ENCODE data around the gene LMAN2. TPM values are rescaled to one million over a fixed set of nuclear protein-coding genes. Genes with fewer than 3 reads are reported as not detected.

LMAN2 gene
- total and polyA plus RNA-seq, 10 donors = 50.1 to 211 (median 98.1) TPM

DNA sequence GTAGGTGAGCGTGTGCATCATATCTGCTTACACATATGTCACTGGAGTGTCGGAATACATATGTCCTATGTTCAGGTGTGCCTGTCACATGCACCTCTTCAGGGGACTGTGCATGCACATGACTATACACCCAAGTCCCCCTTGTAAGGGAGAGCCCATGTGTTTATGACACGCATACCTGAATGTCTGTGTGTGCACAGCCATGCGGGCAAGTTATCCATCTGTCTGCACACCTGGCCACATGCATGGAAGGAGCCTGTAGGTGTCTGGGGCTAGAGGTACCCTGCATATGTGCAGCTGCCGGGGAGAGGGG is 5.6 kb upstream of the LMAN2 start:
- Histone ChIP-seq H3K4me1 (peaks cover 38 to 100% (median 70%) of the 10 kb centered on the region in 6 donors), H3K9me3 (peaks cover 0 to 5% (median 0%) of the 10 kb centered on the region in 8 donors), H3K36me3 (no peaks in the 10 kb centered on the region), H3K27me3 (replicated peaks in 1 of 7) (no peaks in the 10 kb centered on the region), H3K27ac (peak overlapping the region in 7 of 8 donors; percentile 47 to 92 (median 89)), H3K4me3 (peak overlapping the region in 5 of 8 donors; percentile 84 to 97 (median 89))
- 53 to 77% (median 66%) methylated on average over 4 to 5 of the region's 5 CpGs for WGBS, 5 donors
- intact Hi-C loops (cut with DNase I; ENCODE audit: low total_unique reads) = no loop called here
- TF ChIP-seq POLR2A (IDR thresholded peaks at IDR 0.05) (no peak), POLR2AphosphoS5 (IDR thresholded peaks at IDR 0.05) (no peak), CTCF (IDR thresholded peaks at IDR 0.05 in 8 of 11, conservative IDR thresholded peaks at IDR 0.05 in 3 of 11) (no peak)
- DNase-seq = no peak

DNA sequence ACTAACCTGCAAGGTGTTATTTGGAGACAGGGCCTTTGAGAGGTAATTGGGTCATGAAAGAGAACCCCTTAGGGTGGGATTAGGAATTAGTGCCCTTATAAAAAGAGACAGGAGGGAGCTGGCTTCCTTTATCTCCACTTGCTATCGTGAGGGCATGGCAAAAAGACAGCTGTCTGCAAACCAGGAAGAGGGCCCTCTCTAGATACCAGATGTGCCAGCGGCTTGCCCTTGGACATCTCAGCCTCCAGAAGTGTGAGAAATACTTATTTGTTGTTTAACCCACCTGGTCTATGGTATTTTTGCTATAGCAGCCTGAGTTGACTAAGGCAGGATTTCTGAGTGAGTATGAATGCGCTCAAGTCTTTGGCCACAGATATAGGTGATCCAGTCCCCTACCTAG is 5.3 kb upstream of the LMAN2 start:
- Histone ChIP-seq H3K4me1 (peaks cover 35 to 100% (median 69%) of the 10 kb centered on the region in 6 donors), H3K27ac (peak overlapping the region in 4 of 8 donors; percentile 89 to 92 (median 90))
- intact Hi-C loops (cut with DNase I; ENCODE audit: low total_unique reads) = no loop called here

DNA sequence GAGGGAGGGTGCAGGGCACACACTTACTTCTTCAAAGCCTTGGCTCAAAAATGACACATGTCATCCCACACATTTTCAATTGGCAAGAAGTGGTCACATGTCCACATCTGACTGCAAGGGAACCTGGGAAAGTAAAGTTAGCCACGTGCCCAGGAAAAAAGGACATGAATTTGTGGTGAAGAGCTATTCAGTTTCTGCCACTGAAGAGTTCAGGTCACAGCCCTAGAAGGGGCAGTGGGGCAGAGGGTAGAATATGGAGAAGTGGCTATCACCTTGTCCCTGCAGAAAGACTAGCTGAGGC is 4.3 kb upstream of the LMAN2 start:
- WGBS, 5 donors = 14 to 29% (median 20%) methylated on average over 1 of the region's 1 CpG
- H3K9me3 ChIP-seq = peaks cover 0 to 5% (median 0%) of the 10 kb centered on the region in 8 donors
- no peak overlapping the region for H3K4me3 ChIP-seq
- intact Hi-C loops (cut with DNase I; ENCODE audit: low total_unique reads) = no loop called here
- H3K36me3 ChIP-seq = no peaks in the 10 kb centered on the region
- DNase-seq = no peak
- H3K27ac ChIP-seq = peak overlapping the region in 1 of 8 donors; percentile 43
- H3K27me3 ChIP-seq (replicated peaks in 1 of 7) = no peaks in the 10 kb centered on the region
- TF ChIP-seq POLR2AphosphoS5 (IDR thresholded peaks at IDR 0.05) (no peak), POLR2A (IDR thresholded peaks at IDR 0.05) (no peak), CTCF (IDR thresholded peaks at IDR 0.05 in 8 of 11, conservative IDR thresholded peaks at IDR 0.05 in 3 of 11) (no peak)
- peaks cover 32 to 96% (median 63%) of the 10 kb centered on the region in 6 donors for H3K4me1 ChIP-seq

More for the DNA sequence above, 5.3 kb upstream of the LMAN2 start:
- peaks cover 0 to 5% (median 0%) of the 10 kb centered on the region in 8 donors for H3K9me3 ChIP-seq
- no peaks in the 10 kb centered on the region for H3K27me3 ChIP-seq (replicated peaks in 1 of 7)
- WGBS, 5 donors = 41 to 45% (median 44%) methylated on average over 3 of the region's 3 CpGs
- H3K36me3 ChIP-seq = no peaks in the 10 kb centered on the region
- TF ChIP-seq CTCF (IDR thresholded peaks at IDR 0.05 in 8 of 11, conservative IDR thresholded peaks at IDR 0.05 in 3 of 11) (no peak), POLR2A (IDR thresholded peaks at IDR 0.05) (no peak), POLR2AphosphoS5 (IDR thresholded peaks at IDR 0.05) (no peak)
- peak overlapping the region in 2 of 8 donors; percentile 85 to 93 for H3K4me3 ChIP-seq
- DNase-seq = no peak

DNA sequence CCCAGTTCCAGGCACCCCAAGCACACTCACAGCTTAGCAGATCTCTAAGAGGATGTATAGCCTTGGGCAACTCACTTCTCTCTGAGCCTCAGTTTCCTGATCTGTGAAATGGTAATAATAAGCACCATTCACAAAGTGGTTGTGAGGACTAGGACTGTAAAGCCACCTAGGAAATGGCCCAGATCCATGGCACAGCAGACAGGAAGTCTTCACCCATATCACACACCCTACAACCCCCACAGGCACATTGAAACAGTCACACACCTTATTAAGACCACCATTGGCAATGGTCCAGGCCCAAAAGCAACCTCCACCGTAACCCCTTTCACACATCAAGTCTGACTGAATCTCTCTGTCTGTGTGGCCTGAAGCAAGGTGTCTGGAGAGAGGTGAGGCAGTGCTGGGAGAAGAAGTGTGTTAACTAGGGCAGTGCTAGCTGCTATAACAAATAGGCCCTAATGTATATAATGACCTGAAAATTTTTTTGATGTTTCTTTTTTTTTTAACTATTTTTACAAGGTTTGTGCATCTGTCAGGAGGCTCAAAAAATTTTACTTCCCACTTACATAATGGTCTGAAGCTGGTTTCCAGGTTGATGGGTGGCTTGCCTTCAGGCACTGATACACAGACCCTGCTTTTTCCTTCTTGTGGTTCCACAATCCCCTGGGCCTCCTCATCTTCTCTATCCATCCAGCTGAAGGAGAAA is 3.8 kb upstream of the LMAN2 start:
- Histone ChIP-seq H3K27ac (peak overlapping the region in 1 of 8 donors; percentile 43), H3K9me3 (peaks cover 0 to 5% (median 0%) of the 10 kb centered on the region in 8 donors), H3K36me3 (peaks cover 0 to under 1% (median 0%) of the 10 kb centered on the region in 6 donors), H3K27me3 (replicated peaks in 1 of 7) (no peaks in the 10 kb centered on the region), H3K4me3 (no peak overlapping the region), H3K4me1 (peaks cover 37 to 96% (median 63%) of the 10 kb centered on the region in 6 donors)
- peak; percentile 1 for DNase-seq
- WGBS, 5 donors = 74 to 100% (median 88%) methylated on average over 1 of the region's 1 CpG
- TF ChIP-seq CTCF (IDR thresholded peaks at IDR 0.05 in 8 of 11, conservative IDR thresholded peaks at IDR 0.05 in 3 of 11) = no peak
- no peak for TF ChIP-seq POLR2AphosphoS5 (IDR thresholded peaks at IDR 0.05)
- no peak for TF ChIP-seq POLR2A (IDR thresholded peaks at IDR 0.05)
- intact Hi-C loops (cut with DNase I; ENCODE audit: low total_unique reads) = no loop called here
